GM06990 (cell line): ENCODE measurements around the gene EXOC3.

Source experiments
- DNase-seq: peaks from one replicate; pipeline ENCODE4 v3.0.0-alpha.2; 2011; ENCODE audit not compliant: insufficient read length; ENCODE audit errors: extremely low read depth
- H3K27me3 ChIP-seq: replicated peaks from 2 replicates; pipeline ENCODE4 v1.6.0; 2011; ENCODE audit warnings: low read length; ENCODE audit not compliant: control insufficient read depth, insufficient read depth
- H3K36me3 ChIP-seq: 2 replicates; pipeline ENCODE4 v1.5.1; 2011; ENCODE audit warnings: low read length; ENCODE audit not compliant: control insufficient read depth, insufficient read depth
- H3K4me3 ChIP-seq: replicated peaks from 2 replicates; pipeline ENCODE4 v1.5.1; 2011; ENCODE audit warnings: low read depth, mild to moderate bottlenecking, control low read depth, low read length
- TF ChIP-seq, protein P1 (sequence below): IDR thresholded peaks from 2 replicates; pipeline ENCODE4 v1.5.1; 2011; ENCODE audit warnings: low read length, control low read depth, mild to moderate bottlenecking, inconsistent platforms; ENCODE audit not compliant: insufficient read depth, poor library complexity, severe bottlenecking

Gene EXOC3

DNA sequence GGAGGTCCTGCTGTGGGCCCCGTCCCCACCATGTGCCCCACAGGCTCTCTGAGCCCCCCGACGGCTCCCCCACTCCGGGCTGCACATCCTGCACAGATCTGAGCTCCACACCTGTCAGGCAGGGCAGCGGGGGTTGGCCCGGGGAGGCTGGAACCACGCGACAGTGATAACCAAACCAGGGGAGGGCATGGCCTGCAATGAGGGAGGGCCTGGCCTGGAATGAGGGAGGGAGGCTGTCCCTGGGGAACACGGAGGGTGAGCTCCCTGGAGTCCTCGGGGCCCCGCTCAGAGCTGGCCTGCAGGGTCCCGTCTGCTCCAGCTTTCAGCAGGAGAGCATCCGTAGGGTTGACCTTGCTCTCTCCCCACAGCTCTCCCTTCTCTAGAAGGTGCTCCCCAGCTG, 50.8 kb downstream of the EXOC3 start:
- TF ChIP-seq, protein P1, sequence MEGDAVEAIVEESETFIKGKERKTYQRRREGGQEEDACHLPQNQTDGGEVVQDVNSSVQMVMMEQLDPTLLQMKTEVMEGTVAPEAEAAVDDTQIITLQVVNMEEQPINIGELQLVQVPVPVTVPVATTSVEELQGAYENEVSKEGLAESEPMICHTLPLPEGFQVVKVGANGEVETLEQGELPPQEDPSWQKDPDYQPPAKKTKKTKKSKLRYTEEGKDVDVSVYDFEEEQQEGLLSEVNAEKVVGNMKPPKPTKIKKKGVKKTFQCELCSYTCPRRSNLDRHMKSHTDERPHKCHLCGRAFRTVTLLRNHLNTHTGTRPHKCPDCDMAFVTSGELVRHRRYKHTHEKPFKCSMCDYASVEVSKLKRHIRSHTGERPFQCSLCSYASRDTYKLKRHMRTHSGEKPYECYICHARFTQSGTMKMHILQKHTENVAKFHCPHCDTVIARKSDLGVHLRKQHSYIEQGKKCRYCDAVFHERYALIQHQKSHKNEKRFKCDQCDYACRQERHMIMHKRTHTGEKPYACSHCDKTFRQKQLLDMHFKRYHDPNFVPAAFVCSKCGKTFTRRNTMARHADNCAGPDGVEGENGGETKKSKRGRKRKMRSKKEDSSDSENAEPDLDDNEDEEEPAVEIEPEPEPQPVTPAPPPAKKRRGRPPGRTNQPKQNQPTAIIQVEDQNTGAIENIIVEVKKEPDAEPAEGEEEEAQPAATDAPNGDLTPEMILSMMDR = no peak
- no peaks in the 10 kb centered on the region; the same call in 1 of the 2 replicates for H3K27me3 ChIP-seq
- no peak overlapping the region for H3K4me3 ChIP-seq
- no peaks in the 10 kb centered on the region for H3K36me3 ChIP-seq
- DNase-seq = no peak

DNA sequence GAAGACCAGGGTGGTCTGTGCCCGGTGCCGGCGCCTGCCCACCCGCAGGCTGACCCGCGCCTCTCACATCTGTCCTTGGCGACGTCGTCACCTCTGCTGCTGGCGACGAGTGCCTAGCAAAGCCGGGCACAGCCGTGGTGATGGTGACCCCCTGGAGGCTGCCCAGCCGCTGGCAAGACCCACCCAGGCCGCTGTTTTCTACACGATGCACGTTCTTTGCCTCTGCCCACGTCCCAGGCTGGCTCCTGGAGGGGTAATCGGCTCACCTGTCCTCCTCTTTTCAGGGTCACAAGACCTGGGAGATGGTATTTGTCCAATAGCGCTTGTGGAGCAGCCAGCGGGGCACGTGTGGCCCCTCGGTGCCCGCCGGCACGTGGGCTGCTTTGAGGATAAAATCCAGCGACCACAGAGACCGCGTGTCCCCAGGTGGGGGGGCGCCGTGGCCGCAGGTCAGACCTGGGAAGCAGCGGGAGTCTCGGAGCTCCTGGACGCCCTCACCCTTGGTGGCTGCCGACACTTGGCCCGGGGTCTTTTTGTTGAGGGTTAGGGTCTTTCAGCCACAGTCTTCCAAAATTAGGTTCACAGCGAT, 51.8 kb downstream of the EXOC3 start:
- TF ChIP-seq, protein P1 = no peak
- no peak overlapping the region for H3K4me3 ChIP-seq
- no peaks in the 10 kb centered on the region for H3K36me3 ChIP-seq
- no peaks in the 10 kb centered on the region for H3K27me3 ChIP-seq
- no peak for DNase-seq

DNA sequence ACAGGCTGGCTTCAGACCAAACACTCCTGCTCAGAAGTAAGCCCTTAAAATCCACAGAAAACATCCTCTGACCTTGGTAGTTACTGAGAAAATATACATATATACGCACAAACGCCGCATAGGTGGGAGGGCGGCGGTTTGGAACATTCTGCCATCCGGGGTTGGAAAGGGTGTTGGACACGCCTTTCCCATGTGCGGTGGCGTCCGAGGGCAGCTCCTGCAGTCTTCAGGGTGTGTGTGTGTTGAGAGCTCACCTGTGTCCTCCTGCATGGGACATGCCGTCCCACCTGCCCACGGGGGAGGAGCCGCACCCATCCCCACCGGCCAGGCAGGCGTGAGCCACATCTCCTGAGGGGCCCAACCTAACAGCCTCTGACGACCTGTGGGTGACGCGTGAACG, 53.1 kb downstream of the EXOC3 start:
- no peak for DNase-seq
- TF ChIP-seq, protein P1 = no peak
- no peaks in the 10 kb centered on the region for H3K27me3 ChIP-seq
- no peak overlapping the region for H3K4me3 ChIP-seq
- H3K36me3 ChIP-seq = no peaks in the 10 kb centered on the region

DNA sequence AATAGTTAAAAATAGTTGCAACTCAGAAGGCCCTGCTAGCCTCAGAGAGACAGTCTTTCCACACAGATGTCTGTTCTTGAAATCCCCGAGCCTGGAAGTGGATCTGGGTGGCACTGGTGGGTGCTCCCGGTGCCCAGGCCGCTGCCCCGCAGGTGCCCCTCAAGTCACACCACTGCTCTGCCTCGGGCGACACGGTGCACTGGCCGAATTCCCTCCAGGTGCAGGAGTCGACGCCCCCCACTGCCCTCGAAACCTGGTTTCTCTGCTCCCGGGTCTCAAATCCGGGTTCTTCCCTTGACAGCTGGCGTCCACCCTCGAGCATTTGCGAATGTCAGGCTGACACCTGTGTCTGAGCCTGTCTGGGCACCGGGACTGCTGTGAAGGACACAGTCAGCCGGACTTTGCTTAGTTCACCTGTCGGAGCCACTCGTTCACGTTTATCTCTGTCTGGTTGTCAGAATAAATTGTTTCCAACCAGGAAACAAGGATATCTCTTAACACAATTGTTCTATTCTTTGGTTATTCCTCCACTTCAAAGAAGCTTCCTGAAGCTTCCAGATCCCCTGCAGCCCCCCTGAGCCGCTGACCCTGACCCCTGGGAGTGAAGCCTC, 54.2 kb downstream of the EXOC3 start:
- Histone ChIP-seq H3K36me3 (no peaks in the 10 kb centered on the region), H3K4me3 (no peak overlapping the region), H3K27me3 (no peaks in the 10 kb centered on the region; the same call in 1 of the 2 replicates)
- DNase-seq = no peak
- TF ChIP-seq, protein P1 = no peak

DNA sequence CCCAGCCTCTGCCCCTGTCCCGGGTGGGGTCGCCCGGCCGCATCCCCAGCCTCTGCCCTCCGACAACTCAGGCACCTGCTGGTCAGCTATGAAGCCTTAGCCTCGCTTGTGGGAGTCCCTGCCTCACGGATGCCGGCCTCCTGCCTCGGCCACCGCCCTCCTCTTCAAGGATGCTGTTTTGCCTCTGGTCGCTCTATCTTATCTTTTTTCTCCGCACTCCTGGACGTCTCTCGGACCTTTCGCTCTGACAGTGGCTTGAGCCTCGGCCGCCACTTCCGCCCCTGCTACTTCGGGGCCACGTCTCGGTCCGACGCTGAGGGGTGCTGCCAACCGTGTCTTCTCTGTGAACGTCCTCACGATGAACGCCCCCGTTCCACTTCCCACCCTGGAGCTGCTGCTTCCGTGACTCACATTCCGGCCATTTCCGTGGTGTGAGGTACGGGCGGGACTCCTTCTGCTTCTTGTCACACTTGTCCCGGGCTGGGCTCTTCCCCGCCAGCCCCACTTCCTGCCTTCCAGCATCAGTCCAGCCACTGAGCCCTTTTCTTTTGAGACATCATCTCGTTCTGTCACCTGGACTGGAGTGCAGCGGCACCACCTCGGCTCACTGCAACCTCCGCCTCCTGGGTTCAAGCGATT, 55.0 kb downstream of the EXOC3 start:
- no peaks in the 10 kb centered on the region; the same call in 1 of the 2 replicates for H3K27me3 ChIP-seq

More for the DNA sequence above, 55.0 kb downstream of the EXOC3 start:
- no peaks in the 10 kb centered on the region for H3K36me3 ChIP-seq
- DNase-seq = no peak
- TF ChIP-seq, protein P1 = no peak
- H3K4me3 ChIP-seq = no peak overlapping the region
